Activated naive CD4-positive, alpha-beta T cell treated with anti-CD3 and anti-CD28 coated beads, Interleukin-2, amount 50 U/mL, for 16 hours (primary cell): Measurements from ENCODE around the gene IL2RA.
"Not testable (repeated sequence)": the region's sequence is repeated elsewhere in the genome, so short reads cannot be mapped to it uniquely, and the experiment has no call there.

ENCODE experiments used
- DNase-seq: peaks from one replicate; pipeline ENCODE4 v3.0.0-alpha.2; 2020

Gene IL2RA

DNA sequence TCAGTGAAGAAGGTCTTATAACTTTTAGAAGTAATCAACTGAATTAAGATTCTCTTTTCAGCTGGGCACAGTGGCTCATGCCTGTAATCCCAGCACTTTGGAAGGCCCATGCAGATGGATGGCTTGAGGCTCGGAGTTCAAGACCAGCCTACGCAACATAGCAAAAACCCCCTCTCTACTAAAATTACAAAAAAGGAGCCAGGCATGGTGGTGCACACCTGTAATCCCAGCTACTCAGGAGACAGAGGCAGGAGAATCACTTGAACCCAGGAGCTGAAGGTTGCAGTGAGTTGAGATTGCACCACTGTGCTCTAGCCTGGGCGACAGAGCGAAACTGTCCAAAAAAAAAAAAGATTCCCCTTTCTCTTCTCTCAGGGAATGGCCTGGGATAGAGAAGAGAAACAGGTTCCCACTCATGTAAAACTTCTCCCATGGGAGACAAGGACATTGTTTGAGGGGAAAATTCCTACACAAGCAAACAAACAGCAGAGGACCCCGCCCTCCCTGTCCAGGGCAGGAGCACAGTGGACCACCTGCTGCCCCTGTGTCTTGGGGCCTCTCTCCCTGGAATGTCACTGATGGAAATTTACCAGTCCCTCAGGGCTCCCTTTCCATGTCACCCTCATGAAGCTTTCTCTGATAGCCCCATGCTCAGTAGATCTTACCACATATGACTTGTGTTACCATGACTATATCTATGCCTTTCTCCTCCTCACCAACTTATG lies 5.6 kb downstream of the IL2RA start:
- DNase-seq: no peak

DNA sequence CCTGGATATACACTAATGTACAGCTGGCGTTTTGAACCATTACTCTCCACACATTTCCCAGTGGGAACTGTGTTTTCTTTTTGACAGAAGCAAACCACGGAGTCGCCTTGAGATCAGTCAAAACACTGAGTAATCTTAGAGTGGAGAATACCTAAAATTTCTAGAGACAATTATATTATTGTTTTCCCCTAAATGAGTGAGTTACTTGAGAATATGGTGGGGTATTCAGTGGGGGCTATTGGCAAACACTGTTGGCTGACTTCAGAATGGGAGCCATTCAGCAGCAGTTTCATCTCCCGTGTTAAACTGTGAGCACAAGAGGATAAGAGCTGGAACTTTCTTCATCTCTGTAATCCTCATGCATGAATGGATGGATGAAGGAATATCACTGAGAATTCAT lies 6.2 kb downstream of the IL2RA start:
- DNase-seq: no peak

DNA sequence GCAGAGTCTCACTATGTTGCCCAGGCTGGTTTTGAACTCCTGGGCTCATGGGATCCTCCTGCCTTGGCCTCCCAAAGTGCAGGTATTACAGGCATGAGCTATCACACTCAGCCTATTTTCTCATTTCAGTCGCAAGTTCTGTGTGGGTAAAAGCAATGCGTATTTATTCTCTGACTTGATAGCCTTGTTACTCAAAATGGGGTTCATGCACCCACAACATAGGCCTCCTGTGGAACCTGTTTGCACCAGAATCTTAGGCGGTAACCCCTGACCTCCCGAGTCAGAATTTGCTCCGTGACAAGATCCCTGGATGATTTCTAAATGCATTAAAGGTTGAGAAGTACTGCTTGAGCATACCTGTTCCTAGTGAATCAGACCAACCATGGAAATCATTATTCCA lies 7.3 kb downstream of the IL2RA start:
- DNase-seq: no peak

DNA sequence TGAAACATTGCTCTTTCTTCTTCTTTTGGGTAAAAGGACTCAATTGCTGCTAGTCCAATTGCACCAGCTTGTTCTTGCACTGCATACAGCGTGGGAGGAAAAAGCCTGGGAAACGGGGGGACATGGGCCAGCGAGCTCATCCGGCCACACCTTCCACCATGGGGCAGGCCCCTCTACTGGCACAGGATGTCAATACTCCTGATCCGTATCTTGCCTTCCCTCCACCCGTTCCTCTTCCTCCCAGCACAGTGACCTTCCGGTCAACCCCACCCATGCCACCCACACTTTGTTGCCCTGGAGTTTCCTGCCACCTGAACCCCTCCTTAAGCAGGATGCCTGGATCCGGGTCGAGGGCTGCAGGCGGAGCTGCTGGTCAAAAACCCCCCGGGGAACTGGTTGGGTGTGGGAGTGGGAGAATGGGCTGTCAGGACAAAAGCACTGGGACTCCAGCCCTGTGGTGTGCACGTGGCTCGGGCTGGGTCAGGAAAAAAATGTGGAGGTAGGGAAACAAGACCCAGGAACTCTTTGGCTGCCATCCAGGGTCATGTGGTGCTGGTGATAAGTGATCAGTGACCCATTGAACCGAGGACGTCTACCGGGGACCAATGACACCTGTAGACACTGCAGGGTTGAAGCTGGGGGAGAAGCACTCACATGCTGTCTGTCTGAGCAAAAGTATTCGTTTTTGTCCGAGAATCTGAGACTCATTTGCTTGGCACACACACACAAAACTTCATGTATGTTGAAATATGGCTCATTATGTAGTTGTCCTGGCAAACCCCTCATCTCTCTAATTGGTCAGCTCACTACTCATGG lies 8.1 kb downstream of the IL2RA start:
- no peak for DNase-seq

DNA sequence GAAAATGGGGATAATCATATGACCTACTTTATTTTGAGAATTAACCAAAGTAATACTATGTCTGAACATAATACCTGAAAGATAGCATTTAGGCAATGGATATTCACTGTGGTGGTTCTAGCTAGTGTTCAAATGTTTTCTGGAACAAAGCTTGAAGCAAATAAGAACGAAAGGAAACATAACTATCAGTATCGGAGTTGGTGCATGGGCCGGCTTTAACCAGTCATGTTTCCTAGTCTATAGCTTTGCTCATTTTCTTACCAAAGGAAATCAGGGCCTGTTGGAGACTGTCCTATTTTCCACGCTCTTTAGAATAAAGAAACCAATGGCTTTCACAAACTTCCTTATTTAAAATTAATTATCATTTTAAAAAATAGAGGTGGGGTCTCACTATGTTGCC lies 8.9 kb downstream of the IL2RA start:
- DNase-seq: no peak

DNA sequence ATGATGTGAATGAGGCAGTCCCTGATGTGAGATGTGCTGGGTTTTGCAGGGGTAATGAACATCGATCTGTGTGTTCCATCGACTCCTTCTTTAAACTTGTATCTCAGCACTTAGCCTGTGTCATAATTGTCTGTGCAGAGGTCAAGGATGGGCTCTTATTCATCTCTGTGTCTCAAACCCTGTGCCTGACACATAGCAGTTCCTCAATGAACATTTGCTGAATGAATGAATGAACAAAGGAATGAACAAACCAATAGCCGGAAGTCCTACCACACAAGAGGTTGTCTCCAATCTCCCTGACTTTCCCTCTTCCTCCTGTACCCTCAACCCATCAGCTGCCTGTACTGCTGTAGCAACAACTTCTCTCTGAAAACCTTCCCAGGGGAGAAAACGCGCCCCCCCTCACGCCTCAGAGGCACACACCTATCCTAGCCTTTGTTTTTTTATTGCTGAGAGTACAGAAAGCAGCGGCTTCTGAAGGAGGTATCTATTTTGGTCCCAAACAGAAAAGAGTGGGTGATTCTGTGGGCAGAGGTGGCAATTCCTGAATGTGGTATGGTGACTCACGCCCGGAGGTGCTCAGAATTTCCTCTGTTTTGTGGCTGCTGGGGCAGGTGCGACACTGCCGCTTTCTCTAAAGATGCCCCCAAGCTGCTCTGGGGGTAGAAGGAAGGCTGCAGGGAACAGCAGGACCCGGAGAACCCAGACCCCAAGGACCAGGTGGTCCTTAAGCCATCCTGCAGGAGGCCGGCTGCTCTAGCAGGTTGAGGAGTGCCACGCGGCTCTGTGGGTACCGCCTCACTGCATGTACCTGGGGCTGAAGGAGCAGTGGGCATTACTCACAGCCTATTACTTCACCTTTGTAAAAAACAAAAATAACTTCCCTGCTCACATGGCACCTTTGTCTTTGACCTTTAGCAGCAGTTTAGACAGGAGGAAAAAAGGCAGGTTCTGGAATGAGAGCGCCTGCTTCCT lies 9.6 kb downstream of the IL2RA start:
- DNase-seq: peak; percentile 86

DNA sequence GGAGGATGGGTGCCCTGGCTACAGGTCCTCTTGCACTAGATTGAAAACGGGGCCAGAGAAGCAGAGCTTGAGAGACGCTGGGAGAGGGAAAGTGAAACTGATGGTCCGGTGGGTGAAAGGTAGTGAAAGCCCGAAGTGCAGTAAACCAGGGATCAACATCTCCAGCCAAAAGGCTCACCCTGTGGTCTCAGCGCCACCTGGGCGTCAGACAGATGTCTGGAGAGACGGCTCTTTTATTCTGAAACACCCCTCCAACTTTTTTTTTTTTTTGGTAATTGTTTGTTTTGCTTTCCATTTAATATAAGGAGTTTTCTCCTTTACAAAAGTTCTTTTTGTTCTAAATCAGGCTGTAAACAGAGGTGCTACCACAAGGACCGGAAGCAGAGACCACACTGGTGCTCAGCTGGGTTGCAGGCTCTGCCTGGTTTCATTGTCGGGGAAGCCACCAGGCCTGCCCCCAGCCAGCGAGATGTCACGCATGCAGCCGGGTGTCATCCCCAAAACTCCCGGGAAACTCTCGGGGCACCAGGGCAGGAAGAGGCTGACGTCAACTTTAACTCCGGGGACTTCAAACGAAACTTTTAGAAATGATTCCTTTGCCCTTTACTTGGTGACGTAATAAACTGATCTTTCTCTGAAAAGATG lies 11.2 kb downstream of the IL2RA start:
- DNase-seq: peak; percentile 90

DNA sequence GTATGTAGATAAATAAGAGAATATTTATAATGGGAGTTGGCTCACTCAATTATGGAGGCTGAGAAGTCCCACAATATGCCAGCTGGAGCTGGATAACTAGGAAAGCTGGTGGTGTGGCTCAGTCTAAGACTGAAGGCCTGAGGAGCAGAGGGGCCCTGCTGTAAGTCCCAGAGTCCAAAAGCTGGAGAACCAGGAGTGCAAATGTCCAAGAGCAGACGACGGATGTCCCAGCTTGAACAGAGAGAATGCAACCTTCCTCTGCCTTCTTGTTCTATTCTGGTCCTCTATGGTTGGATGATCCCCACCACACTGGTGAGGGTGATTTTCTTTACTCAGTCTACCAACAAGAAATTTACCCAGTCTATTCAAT lies 13.2 kb downstream of the IL2RA start:
- no peak for DNase-seq

DNA sequence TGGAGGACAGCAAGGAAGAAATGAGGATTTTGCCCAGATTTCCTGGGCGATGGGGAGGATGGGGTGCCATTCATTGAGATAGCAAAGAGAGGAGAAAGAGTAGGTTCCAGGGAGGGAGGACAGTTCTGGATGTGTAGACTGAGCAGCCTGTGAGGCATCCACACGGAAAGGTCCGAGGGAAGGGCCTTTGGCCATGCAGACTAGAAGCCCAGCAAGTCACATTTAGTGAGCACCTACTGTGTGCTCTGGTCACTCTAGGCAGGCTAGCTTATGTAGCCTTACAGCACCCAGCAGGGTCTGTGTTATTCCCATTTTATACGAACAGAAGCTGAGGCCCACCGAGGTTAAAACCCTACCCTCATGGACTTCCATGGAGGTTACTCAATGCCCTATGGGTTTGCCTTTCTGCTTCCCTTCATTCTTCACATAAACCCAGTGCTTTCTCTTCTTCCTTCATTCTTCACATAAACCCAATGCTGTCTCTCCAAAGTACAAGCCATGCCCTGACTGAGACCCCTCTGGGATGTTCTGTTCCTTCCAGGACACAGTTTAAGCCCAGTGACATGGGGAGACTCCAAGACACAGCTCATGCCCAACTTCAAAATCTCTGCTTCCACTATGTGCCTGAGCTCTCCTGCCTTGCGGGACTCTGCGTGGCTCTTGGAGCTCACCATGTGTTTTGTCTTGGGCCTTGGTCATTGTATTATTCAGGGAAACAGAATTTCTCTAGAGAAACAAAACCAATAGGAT lies 13.7 kb downstream of the IL2RA start:
- no peak for DNase-seq

DNA sequence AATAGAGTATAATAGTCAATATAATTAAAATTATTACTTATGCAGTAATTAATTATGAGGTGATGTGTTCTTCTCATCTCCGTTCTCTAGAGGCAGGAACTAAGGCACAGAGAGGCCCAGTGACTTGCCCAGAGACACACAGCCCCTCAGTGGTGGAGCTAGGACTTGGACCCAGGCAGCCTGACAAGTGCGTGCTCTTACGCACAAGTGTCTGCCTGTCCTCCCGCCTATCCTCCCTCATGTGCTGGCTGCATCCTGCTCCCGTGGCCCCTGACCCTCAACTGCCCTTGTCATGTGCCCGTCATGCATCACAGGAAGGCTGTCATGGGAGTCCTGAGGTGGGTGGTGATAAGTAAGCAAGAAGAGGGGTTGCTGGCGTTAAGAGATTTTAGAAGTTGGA lies 14.3 kb downstream of the IL2RA start:
- DNase-seq: no peak

DNA sequence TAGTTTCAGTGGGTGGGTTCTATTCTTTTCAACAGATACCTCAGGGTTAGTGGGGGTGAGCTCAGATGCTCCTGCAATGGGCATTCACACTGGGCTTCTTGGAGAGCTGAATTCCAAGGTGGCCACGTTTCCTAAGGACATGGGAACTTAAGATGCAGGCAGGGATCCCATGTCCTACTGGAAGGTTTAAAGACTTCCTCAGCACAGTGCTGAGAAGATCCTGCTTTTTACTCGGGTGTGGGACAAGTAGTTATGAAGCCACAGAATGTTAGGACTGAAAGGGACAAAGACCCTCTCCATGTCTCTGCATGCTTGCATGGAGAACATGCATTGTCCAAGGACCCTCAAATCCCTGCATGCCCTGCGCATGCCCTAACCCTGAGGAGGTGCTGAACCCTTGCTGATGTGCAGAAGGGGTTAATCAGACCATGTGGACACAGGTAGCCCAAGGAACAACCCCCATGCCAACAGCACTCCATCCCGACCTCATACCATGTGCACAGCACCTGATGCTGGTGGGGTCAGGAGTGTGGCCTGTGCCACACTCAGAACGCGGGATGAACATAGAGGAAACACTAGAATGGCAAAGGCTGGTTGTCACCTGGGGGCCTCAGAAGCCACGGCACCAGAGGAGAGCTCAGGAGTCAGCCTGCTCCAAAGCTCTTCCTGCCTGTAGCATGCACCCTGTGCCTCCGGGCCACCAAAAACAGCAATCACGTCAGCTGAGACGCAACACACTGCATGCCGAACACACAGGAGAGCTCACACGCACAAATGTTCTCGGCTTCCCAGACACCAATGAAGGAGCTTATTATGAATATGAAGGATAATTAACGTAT lies 15.2 kb downstream of the IL2RA start:
- DNase-seq: no peak

DNA sequence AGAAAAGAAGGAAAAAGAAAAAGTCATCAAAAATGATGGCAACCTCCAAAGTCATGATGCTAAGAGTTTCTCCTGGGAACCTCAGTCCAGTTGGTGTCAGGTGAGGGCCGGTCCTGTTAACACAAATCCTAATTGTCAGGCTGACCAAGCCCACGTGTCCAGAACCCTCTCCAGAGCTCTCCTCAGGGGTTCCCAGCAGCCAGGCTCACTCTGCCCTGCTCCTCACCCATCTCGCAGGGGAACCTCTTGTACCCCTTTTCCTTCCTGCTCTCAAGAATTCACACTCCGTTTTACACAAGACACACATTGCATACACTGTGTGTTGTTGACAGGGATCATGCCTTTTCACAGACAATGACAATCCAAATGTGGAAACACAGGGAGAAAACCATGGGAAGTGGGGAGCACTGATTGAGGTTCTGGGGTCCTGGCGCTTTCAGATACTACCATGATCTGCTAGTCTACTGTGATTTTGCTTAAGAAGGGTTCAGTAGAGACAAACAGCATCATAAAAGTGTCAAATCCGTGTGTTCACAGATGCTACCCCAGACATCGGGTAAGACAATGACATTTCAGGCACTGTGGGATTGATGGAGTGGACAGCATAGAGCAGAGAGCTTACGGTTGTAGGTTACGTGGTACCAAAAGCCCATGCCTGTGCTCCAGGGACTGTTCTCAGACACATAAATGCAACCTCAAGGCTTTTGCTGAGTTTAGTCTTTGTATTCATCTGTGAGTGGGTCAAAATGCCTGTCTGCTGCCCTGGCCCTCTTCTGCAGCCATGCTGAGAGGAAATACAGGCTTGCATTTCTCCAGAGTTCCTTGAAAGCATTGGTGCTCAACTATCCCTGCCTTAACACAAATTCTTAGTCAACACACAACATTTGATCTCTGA lies 16.0 kb downstream of the IL2RA start:
- no peak for DNase-seq

DNA sequence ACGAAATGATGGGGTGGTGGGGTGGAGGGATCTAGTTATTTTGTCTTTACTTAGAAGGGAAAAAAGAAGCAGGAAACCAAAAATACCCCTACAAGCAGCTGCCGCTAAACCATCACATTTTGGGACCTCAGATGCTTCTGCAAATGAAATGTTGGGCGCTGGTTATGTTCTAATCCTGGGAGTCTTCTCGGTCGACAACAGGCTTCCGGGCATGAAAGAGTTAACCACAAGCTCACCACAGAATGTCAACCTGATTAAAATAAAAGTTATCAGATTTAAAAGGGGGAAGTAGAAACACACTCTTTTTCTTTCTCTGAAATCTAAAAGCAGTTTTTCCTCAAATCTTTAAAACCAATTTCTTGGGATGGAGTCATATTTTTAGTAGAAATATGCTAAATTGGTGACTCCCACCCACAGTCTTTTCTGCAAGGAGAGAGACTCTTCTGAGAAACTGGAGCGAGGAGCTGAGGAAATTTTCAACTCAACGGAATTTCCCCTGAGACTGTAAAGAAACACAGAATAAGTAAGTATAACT lies 16.8 kb downstream of the IL2RA start:
- DNase-seq: no peak

DNA sequence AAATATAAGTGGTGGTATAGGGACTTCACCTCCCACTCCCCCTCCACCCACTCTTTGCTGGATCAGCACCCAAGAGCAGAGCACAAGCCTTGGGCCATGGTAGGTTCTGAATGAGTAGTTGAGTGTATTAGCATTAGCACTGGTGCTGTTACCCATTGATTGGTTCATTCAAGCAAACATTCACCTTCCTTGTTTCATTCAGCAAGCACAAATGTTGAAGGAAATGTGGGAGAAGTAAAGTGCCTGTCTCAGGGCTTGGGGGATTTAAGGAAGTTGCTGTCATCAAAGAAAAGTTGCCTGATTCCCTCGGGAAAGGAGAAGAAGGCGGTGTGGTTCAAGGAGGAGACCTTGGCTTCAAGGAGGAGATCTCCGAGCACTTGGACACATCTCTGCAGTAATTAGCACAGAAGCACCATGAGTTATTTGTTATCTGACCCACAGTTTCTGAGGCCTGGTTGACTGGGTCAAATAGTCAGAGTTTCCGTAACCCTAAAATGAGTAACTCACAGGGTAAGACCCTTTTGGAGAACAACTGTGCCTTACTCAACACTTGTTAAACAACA lies 17.3 kb downstream of the IL2RA start:
- no peak for DNase-seq

DNA sequence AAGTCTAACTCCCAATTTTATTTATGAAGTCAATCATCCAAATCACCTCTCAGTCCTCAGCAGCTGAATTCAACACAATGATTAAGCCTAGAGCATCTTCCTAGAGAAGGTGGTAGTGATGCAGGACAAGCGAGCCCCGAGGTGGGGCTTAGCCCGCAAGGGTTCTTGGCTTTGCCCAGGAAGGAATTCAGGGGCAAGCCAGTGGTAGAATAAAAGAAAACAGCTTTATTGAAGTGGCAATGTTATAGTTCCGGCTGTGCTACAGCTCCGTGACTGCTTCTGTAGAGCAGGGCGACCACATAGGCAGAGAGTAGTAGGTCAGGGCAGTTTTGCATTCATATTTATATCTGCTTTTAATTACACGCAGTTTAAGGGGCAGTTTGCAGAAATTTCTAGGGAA lies 18.1 kb downstream of the IL2RA start:
- DNase-seq: no peak

DNA sequence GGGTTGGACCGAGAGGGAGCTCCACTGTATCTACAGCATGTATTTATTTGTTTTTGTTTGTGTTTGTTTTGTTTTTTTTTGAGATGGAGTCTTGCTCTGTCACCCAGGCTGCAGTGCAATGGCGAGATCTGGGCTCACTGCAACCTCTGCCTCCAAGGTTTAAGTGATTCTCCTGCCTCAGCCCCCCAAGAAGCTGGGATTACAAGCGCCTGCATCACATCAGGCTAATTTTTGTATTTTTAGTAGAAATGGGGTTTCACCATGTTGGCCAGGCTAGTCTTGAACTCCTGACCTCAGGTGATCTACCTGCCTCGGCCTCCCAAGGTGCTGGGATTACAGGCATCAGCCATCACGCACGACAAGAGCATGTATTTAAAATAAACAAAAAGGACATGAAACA lies 18.8 kb downstream of the IL2RA start:
- not testable (repeated sequence) for DNase-seq

DNA sequence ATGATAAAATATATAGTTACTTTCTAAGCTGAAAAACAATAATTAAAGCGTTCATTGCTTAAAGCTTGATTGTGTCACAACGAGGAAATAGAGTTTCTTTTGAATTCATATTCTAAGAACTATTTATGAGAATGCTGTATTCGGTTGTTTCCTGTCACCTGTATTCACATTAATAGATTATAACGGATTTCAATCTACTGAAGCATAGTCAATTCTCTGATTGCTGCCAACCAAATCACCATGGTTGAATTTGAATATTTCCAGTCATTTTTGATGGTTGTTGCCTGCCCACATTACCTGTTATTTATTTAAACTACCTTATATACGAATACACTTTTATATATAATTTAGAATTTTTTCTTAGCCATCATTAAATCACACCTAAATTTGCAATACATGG lies 22.0 kb downstream of the IL2RA start:
- no peak for DNase-seq

DNA sequence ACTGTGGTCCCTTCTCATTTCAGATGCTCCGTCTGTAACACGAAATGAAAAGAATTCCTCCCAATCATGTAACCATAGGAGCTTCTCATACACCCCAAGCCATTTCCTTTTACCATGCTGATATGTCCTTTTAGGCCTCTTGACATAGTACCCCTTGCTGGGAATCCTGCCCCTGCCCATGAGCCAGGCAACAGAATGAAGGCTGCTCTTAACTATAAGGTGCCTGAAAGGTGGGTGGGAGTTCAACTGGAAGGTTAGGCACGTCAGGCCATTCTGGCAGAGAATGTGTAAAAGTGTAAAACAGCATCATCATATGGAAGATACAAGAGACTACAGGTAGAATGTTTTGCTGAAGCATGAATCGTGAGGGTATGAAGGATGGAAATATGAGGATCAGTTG lies 22.5 kb downstream of the IL2RA start:
- DNase-seq: no peak

DNA sequence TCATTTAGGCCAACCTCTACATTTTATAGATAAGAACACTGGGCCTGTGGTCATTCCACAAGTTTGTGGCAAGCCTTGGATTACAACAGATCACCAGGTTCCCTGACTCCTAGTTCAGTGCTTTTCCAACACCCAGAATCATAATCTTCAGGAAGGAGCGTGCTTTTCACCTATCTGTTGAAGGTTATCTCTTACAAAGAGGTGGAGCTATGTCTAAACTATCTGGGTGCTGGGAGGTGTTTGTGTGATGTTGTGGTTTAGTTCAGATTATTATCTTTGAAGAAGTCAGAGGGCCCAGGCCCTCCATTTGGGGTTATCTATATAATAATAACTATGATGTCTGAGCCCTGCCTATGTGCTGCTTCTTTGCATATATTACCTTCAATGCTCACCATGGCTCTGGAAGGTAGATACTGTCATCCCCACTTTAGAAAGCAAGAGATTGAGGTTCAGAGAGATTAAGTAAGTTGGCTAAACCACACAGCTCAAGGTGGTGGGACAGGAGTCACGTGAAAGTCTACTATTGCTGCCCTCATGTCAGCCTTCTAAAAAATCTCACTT lies 24.0 kb downstream of the IL2RA start:
- DNase-seq: no peak
